HepG2 (cell line): ENCODE results near the gene ZNF175. TPM values are rescaled to one million over a fixed set of nuclear protein-coding genes. Genes with fewer than 3 reads are reported as not detected.

Experiments used
- ARID3A ChIP-seq: IDR thresholded peaks from 2 replicates; pipeline ENCODE4 v1.6.1; 2012; ENCODE audit warnings: low read depth, low read length, improper control_type of control experiment
- ARID4A ChIP-seq: sonication (generic); formaldehyde crosslinking; IDR thresholded peaks from 2 replicates; pipeline ENCODE4 v1.5.0; 2020; ENCODE audit warnings: mild to moderate bottlenecking, missing genetic modification reagents, borderline replicate concordance
- CREM ChIP-seq, 2 experiments: sonication (generic) in 1 of 2; formaldehyde crosslinking in 1 of 2; IDR thresholded peaks; 2 replicates each; pipeline versions ENCODE4 v1.4.0 to v1.6.1; 2016 to 2020; ENCODE audit warnings: antibody characterized with exemption in 1 of 2, mild to moderate bottlenecking in 1 of 2, missing genetic modification reagents in 1 of 2
- GABPA ChIP-seq, 2 experiments: IDR thresholded peaks; 2 replicates each; pipeline ENCODE4 v1.6.1; 2011 to 2016; ENCODE audit warnings: low read depth in 2 of 2, low read length in 1 of 2, missing biosample characterization in 1 of 2, missing genetic modification characterization in 1 of 2
- KAT8 ChIP-seq: IDR thresholded peaks from 2 replicates; pipeline ENCODE4 v1.6.1; 2016; ENCODE audit warnings: missing genetic modification reagents, missing compliant biosample characterization
- LCORL ChIP-seq, 2 experiments: fragments of 450-650 bp in 1 of 2; sonication (generic) in 1 of 2; formaldehyde crosslinking in 1 of 2; IDR thresholded peaks; 2 replicates each; pipeline versions ENCODE4 v1.5.0 to v1.6.1; 2017 to 2020; ENCODE audit warnings: antibody characterized with exemption in 1 of 2, missing genetic modification reagents in 1 of 2
- MAF1 ChIP-seq: sonication (generic); formaldehyde crosslinking; IDR thresholded peaks from 2 replicates; pipeline ENCODE4 v1.5.0; 2020; ENCODE audit warnings: missing genetic modification reagents, borderline replicate concordance
- MYNN ChIP-seq: sonication (generic); formaldehyde crosslinking; IDR thresholded peaks from 2 replicates; pipeline ENCODE4 v1.4.0; 2020; ENCODE audit warnings: mild to moderate bottlenecking, low read depth, missing genetic modification reagents
- POLR2AphosphoS5 ChIP-seq: IDR thresholded peaks from 2 replicates; pipeline ENCODE4 v1.6.1; 2012; ENCODE audit warnings: low read depth, low read length
- SKI ChIP-seq: fragments of 450-650 bp; IDR thresholded peaks from one replicate; pipeline ENCODE4 v1.6.1; 2018; ENCODE audit warnings: mild to moderate bottlenecking; ENCODE audit not compliant: partially characterized antibody
- ZNF563 ChIP-seq: sonication (generic); formaldehyde crosslinking; IDR thresholded peaks from 2 replicates; pipeline ENCODE4 v1.8.0; 2022; ENCODE audit warnings: mild to moderate bottlenecking, moderate library complexity, missing genetic modification reagents
- ZNF574 ChIP-seq: sonication (generic); formaldehyde crosslinking; IDR thresholded peaks from 2 replicates; pipeline ENCODE4 v1.4.0; 2020; ENCODE audit warnings: missing genetic modification reagents
- ZNF790 ChIP-seq: sonication (generic); formaldehyde crosslinking; IDR thresholded peaks from 2 replicates; pipeline ENCODE4 v1.8.0; 2022; ENCODE audit warnings: missing genetic modification reagents, mild to moderate bottlenecking, borderline replicate concordance
- ZSCAN21 ChIP-seq: sonication (generic); formaldehyde crosslinking; IDR thresholded peaks from 2 replicates; pipeline ENCODE4 v1.8.0; 2022; ENCODE audit warnings: mild to moderate bottlenecking, missing genetic modification reagents, moderate library complexity, borderline replicate concordance
- polyA plus RNA-seq, 8 experiments: library from polyadenylated mRNA; depleted of rRNA in 3 of 8; stranded (reverse) in 7 of 8; unstranded in 1 of 8; fragments of >200 nt; fragmentation: Illumina TruSeq in 4 of 8; extraction: Trizol in 4 of 8; gene quantifications; 2 replicates each; pipeline versions ENCODE4 v1.2.1 to v1.2.3, GENCODE V29; 2011 to 2016; ENCODE audit warnings: low read depth in 4 of 8, missing spikeins in 1 of 8, mixed read lengths in 1 of 8; ENCODE audit not compliant: insufficient read depth in 1 of 8
- total RNA-seq, 5 experiments: library from RNA; depleted of rRNA; stranded (reverse); fragments of >200 nt; fragmentation: Illumina TruSeq; extraction: Trizol; gene quantifications; 2 replicates each; pipeline ENCODE4 v1.2.3, GENCODE V29; 2016; ENCODE audit warnings: low read depth in 1 of 5
- TF ChIP-seq, protein P1 (sequence below): sonication (generic); formaldehyde crosslinking; IDR thresholded peaks from 2 replicates; pipeline ENCODE4 v1.4.0; 2020; ENCODE audit warnings: missing genetic modification reagents

Gene ZNF175
- total and polyA plus RNA-seq, 2 of the 13 experiments (the other 11 are each of a cell fraction or from before 2014, with no cell fraction given) = 1.2 to 1.5 TPM

- peak; percentile 99 for TF ChIP-seq ZNF574 (CRISPR knock-in tag)
- TF ChIP-seq, protein P1, sequence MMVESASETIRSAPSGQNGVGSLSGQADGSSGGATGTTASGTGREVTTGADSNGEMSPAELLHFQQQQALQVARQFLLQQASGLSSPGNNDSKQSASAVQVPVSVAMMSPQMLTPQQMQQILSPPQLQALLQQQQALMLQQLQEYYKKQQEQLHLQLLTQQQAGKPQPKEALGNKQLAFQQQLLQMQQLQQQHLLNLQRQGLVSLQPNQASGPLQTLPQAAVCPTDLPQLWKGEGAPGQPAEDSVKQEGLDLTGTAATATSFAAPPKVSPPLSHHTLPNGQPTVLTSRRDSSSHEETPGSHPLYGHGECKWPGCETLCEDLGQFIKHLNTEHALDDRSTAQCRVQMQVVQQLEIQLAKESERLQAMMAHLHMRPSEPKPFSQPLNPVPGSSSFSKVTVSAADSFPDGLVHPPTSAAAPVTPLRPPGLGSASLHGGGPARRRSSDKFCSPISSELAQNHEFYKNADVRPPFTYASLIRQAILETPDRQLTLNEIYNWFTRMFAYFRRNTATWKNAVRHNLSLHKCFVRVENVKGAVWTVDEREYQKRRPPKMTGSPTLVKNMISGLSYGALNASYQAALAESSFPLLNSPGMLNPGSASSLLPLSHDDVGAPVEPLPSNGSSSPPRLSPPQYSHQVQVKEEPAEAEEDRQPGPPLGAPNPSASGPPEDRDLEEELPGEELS (CRISPR knock-in tag) = 0 out of 2 replicates have a peak, but pooled peaks have one; percentile 12
- TF ChIP-seq POLR2AphosphoS5 = peak; percentile 41; the same call in 1 of the 2 replicates
- TF ChIP-seq ARID3A = peak; percentile 45; the same call in 1 of the 2 replicates
- no peak for TF ChIP-seq ZNF790 (CRISPR knock-in tag)
- no peak for TF ChIP-seq MYNN (CRISPR knock-in tag)
- TF ChIP-seq GABPA (IDR thresholded peaks at IDR 0.05; ENCODE audit: low read depth, low read length) = peak; percentile 68
- peak; percentile 96 for TF ChIP-seq GABPA (CRISPR knock-in tag; IDR thresholded peaks at IDR 0.05; ENCODE audit: low read depth)
- peak; percentile 78 for TF ChIP-seq KAT8 (CRISPR knock-in tag)
- no peak for TF ChIP-seq MAF1 (CRISPR knock-in tag)
- no peak for TF ChIP-seq SKI
- no peak; the same call in 1 of the 2 replicates for TF ChIP-seq ARID4A
- peak; percentile 92 for TF ChIP-seq CREM (IDR thresholded peaks at IDR 0.05)
- TF ChIP-seq CREM (CRISPR knock-in tag; IDR thresholded peaks at IDR 0.05) = no peak
- no peak for TF ChIP-seq ZSCAN21
- TF ChIP-seq LCORL (IDR thresholded peaks at IDR 0.05) = peak; percentile 64; the same call in 1 of the 2 replicates
- no peak for TF ChIP-seq LCORL (CRISPR knock-in tag; IDR thresholded peaks at IDR 0.05)
- TF ChIP-seq ZNF563 (CRISPR knock-in tag) = no peak
These were observed at the start of gene ZNF175 (continued) for GRCh38 chr19:51570962-51571575.
